ENCODE measurements around the gene ZNF524.

DNA sequence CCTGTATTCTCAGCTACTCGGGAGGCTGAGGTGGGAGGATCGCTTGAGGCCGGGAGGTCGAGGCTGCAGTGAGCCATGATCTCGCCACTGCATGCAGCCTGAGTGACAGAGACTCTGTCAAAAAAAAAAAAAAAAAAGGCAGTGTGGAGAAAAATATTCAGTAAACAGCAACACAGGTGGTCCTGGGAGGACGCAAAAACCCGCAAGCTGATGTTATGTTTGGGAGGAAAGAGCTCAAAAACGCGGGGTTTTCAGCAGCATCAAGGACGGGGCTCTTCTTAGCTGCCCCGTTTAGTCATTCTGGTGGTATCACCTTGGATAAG lies 24.9 kb downstream of the ZNF524 start:
- no peak for TF ChIP-seq TAF1 (IDR thresholded peaks at IDR 0.05; ENCODE audit: low read depth, low read length)
- TF ChIP-seq POLR2AphosphoS5 (IDR thresholded peaks at IDR 0.05; ENCODE audit: low read depth, low read length): no peak
